BJ (cell line): Measurements from ENCODE around the gene CCL1. TPM values are rescaled to one million over a fixed set of nuclear protein-coding genes. Genes with fewer than 3 reads are reported as not detected.

Experiments used
- CTCF ChIA-PET: fragments of 350-600 bp; formaldehyde crosslinking; extraction: SDS; loops from one replicate; lab custom pipeline; 2021; ENCODE audit warnings: antibody characterized with exemption, inconsistent platforms; lab: Yijun Ruan, JAX
- POLR2A ChIA-PET: fragments of 300-600 bp; sonication (Branson Sonifier 250); formaldehyde crosslinking; extraction: SDS; loops from one replicate; lab custom pipeline; 2021; ENCODE audit warnings: antibody characterized with exemption; lab: Charles Lee
- DNase-seq: peaks from one replicate; pipeline ENCODE4 v3.0.0-alpha.2; 2011; ENCODE audit warnings: low read depth
- H3K27me3 ChIP-seq: 2 replicates; pipeline ENCODE4 v1.6.0; 2011; ENCODE audit warnings: low read length; ENCODE audit not compliant: control insufficient read depth, insufficient read depth
- H3K36me3 ChIP-seq: 2 replicates; pipeline ENCODE4 v1.5.1; 2011; ENCODE audit warnings: low read length; ENCODE audit not compliant: control insufficient read depth, insufficient read depth
- H3K4me3 ChIP-seq: 2 replicates; pipeline ENCODE4 v1.5.1; 2011; ENCODE audit warnings: low read depth, mild to moderate bottlenecking, control low read depth, low read length
- CTCF ChIP-seq: IDR thresholded peaks from 2 replicates; pipeline ENCODE4 v1.5.1; 2011; ENCODE audit warnings: low read depth, mild to moderate bottlenecking, control low read depth, inconsistent platforms, low read length, moderate library complexity; ENCODE audit not compliant: insufficient read depth
- polyA plus RNA-seq: library from polyadenylated mRNA; depleted of rRNA; stranded (reverse); fragments of >200 nt; gene quantifications from 2 replicates; pipeline ENCODE4 v1.2.3, GENCODE V29; 2011

Gene CCL1
- polyA plus RNA-seq, 1 experiment = not detected

- H3K4me3 ChIP-seq = no peak overlapping the region
- DNase-seq = no peak
- ChIA-PET POLR2A (no interaction called here), CTCF (interaction anchor here (1.9 to 2.8 kb wide), 2 partner anchors 12 to 21 kb away, joined by 8 to 13 read pairs; no protein-coding TSS in a partner anchor)
- H3K27me3 ChIP-seq = peaks cover 1% of the 10 kb centered on the region; the same call in 1 of the 2 replicates
- no peak for TF ChIP-seq CTCF
- H3K36me3 ChIP-seq = no peaks in the 10 kb centered on the region
These were observed 36.0 kb upstream of the CCL1 start for GRCh38 chr17:34398990-34399389.

- no peak for TF ChIP-seq CTCF
- no peak for DNase-seq
- H3K4me3 ChIP-seq = no peak overlapping the region
- H3K27me3 ChIP-seq = peaks cover 1% of the 10 kb centered on the region; the same call in 1 of the 2 replicates
- ChIA-PET CTCF (interaction anchor here (0.5 to 1.3 kb wide), 3 partner anchors 10 to 15 kb away, joined by 3 read pairs; no protein-coding TSS in a partner anchor), POLR2A (no interaction called here)
- H3K36me3 ChIP-seq = no peaks in the 10 kb centered on the region
These were observed 34.2 kb upstream of the CCL1 start for GRCh38 chr17:34397265-34397664.

DNA sequence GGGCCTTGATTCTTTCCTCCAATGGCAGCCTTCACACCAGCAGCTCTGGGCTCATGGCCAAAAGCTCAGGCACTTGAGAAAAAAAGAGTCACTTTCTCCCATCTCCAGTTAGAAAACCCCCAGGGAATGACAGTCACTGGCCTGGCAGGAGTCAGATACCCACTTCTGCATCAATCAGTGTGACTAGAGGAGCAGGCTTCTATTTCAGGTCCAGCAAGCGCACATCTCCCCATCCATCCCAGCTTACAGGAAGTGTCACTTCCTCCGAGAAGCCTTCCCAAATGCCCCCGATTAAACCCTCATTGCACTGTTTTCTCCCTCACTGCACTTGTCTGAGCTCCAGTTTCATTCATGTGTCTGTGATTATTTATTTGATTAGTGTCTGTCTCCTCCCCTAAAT is 30.4 kb upstream of the CCL1 start:
- POLR2A ChIA-PET = no interaction called here
- Histone ChIP-seq H3K27me3 (no peaks in the 10 kb centered on the region; the same call in 1 of the 2 replicates), H3K36me3 (no peaks in the 10 kb centered on the region), H3K4me3 (no peak overlapping the region)
- no peak for TF ChIP-seq CTCF
- CTCF ChIA-PET = interaction anchor here (0.6 to 1.3 kb wide), 3 partner anchors 32 to 1616 kb away, joined by 3 to 6 read pairs (median 4); no protein-coding TSS in a partner anchor
- DNase-seq = no peak

DNA sequence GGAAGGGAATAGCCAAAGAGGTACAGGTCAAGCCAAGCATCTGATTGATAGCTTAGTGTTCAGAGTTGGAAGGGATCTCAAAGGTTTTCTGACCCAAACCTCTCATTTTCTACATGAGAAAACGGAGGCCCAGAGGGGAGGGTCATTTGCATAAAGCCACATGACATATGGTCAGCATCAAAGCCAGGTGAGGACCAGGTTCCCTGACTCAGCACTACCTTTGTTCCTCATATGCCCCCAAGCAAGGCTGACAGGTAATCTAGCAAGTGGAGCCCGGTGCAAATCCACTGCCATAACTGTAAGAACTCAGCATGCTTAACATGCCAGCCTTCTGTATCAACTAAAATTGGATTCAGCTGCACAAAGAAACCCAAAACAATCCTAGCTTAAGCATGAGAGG is 28.2 kb upstream of the CCL1 start:
- ChIA-PET POLR2A (no interaction called here), CTCF (no interaction called here)
- Histone ChIP-seq H3K36me3 (no peaks in the 10 kb centered on the region), H3K27me3 (no peaks in the 10 kb centered on the region; the same call in 1 of the 2 replicates), H3K4me3 (no peak overlapping the region)
- DNase-seq = no peak
- TF ChIP-seq CTCF = no peak

- no peak overlapping the region for H3K4me3 ChIP-seq
- H3K36me3 ChIP-seq = no peaks in the 10 kb centered on the region
- ChIA-PET CTCF (no interaction called here), POLR2A (no interaction called here)
- no peak for TF ChIP-seq CTCF
- DNase-seq = no peak
- H3K27me3 ChIP-seq = no peaks in the 10 kb centered on the region; the same call in 1 of the 2 replicates
These were observed 27.6 kb upstream of the CCL1 start for GRCh38 chr17:34390649-34391048.
